Measurements from ENCODE around the gene EBF4.

DNA sequence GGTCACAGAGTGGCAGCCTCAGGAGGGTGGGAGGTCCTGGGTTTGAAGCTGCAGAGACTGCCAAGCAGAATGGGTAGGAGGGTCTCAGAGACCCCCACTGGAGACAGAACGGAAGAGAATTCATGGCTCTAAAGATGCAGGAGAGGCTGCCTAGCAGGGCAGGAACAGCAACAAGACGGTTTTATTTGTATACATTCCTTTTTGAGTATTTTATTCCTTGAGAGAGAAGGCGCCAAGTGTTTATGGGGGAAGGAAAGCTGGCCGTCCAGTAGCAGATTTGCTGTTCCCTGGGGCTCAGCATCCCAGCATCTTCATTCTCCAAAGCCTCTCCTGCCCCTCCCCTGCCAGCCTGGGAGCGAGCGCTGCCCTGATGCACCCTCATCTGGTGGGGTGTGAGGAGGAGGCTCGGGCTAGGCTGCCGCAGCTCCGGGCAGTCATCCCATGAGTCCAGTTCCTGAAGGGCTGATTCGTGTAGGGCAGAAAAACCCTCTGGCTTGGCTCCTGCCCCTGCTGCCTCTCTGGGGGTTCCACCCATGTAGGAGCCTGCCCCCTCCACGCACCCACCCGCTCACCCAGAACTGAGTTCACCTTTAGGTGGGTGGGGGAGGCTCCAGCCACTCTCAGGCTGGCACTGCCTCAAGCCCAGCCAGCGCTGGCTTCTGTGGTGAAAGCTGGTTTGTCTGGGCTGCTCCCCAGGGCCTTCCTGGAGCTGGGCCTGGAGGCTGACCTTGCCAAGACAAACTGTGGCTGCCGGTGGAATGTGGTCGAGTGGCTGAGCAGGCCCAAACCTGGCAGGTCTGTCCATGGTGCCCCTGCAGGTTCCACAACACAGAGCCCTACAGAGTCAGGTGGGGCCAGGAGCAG is 75.4 kb downstream of the EBF4 start:
- TF ChIP-seq, protein P1, sequence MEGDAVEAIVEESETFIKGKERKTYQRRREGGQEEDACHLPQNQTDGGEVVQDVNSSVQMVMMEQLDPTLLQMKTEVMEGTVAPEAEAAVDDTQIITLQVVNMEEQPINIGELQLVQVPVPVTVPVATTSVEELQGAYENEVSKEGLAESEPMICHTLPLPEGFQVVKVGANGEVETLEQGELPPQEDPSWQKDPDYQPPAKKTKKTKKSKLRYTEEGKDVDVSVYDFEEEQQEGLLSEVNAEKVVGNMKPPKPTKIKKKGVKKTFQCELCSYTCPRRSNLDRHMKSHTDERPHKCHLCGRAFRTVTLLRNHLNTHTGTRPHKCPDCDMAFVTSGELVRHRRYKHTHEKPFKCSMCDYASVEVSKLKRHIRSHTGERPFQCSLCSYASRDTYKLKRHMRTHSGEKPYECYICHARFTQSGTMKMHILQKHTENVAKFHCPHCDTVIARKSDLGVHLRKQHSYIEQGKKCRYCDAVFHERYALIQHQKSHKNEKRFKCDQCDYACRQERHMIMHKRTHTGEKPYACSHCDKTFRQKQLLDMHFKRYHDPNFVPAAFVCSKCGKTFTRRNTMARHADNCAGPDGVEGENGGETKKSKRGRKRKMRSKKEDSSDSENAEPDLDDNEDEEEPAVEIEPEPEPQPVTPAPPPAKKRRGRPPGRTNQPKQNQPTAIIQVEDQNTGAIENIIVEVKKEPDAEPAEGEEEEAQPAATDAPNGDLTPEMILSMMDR (IDR thresholded peaks at IDR 0.05): peak in 1 of 3 donors; percentile 18
- no peak for TF ChIP-seq POLR2A (IDR thresholded peaks at IDR 0.05)
